PFSK-1 (cell line): ENCODE data around the gene SHISA3.

Experiments
- POLR2AphosphoS5 ChIP-seq: IDR thresholded peaks from 2 replicates; pipeline ENCODE4 v1.6.1; 2012; ENCODE audit warnings: low read depth, mild to moderate bottlenecking, control low read depth, low read length, moderate library complexity
- SIN3A ChIP-seq: IDR thresholded peaks from 2 replicates; pipeline ENCODE4 v1.6.1; 2012; ENCODE audit warnings: mild to moderate bottlenecking, low read length, moderate library complexity, borderline replicate concordance; ENCODE audit not compliant: insufficient read depth
- TAF1 ChIP-seq: IDR thresholded peaks from 2 replicates; pipeline ENCODE4 v1.6.1; 2012; ENCODE audit warnings: low read length, control low read depth, borderline replicate concordance; ENCODE audit not compliant: insufficient read depth

DNA sequence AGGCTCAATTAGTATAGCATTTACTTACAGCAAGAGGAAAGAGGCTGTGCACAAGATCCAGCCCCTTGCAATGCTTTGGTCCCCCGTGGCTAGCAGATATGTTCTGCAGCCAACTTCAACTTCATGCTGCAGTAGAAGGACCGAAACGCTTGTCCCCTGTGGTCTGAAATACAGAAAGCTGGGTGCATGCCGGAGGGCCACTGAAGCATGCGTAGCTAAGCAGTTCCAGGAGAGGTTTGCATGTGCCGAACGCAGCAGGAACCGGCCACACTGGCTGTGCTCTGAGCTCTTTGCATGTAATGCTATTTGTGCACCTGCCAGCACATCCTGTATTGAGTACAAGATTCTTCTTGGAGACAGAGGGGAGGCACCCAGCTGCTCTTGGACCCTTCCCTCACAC lies 35.8 kb upstream of the SHISA3 start:
- no peak for TF ChIP-seq POLR2AphosphoS5
- no peak for TF ChIP-seq TAF1
- TF ChIP-seq SIN3A, result no peak
